ENCODE data around the gene BACH2.
"Not testable (repeated sequence)": the region's sequence is repeated elsewhere in the genome, so short reads cannot be mapped to it uniquely, and the experiment has no call there.

The BACH2 gene

GRCh38 chr6:90119618-90120017 lies 177.0 kb downstream of the BACH2 start:
- DNase-seq, result no peak

GRCh38 chr6:90118581-90118980 lies 178.1 kb downstream of the BACH2 start:
- no peak for DNase-seq

GRCh38 chr6:90118069-90118468 lies 178.6 kb downstream of the BACH2 start:
- DNase-seq, result no peak

- not testable (repeated sequence) for DNase-seq
These were observed 180.5 kb downstream of the BACH2 start for GRCh38 chr6:90116126-90116525.

GRCh38 chr6:90113389-90113788 lies 183.3 kb downstream of the BACH2 start:
- DNase-seq, result no peak

- DNase-seq, result no peak
These were observed 185.3 kb downstream of the BACH2 start for GRCh38 chr6:90111387-90111786.

- no peak for DNase-seq
These were observed 185.7 kb downstream of the BACH2 start for GRCh38 chr6:90110971-90111370.

GRCh38 chr6:90109141-90109540 lies 187.5 kb downstream of the BACH2 start:
- DNase-seq, result no peak

- no peak for DNase-seq
These were observed 188.8 kb downstream of the BACH2 start for GRCh38 chr6:90107771-90108282.

- no peak for DNase-seq
These were observed 189.3 kb downstream of the BACH2 start for GRCh38 chr6:90107371-90107770.

- no peak for DNase-seq
These were observed 190.2 kb downstream of the BACH2 start for GRCh38 chr6:90106449-90106848.

- DNase-seq, result no peak
These were observed 191.0 kb downstream of the BACH2 start for GRCh38 chr6:90105506-90106170.

GRCh38 chr6:90103056-90103800 lies 193.4 kb downstream of the BACH2 start:
- DNase-seq, result no peak

- no peak for DNase-seq
These were observed 195.2 kb downstream of the BACH2 start for GRCh38 chr6:90101403-90101802.

GRCh38 chr6:90100059-90100665 lies 196.5 kb downstream of the BACH2 start:
- no peak for DNase-seq

- DNase-seq, result no peak
These were observed 198.0 kb downstream of the BACH2 start for GRCh38 chr6:90098627-90099026.

- DNase-seq, result no peak
These were observed 198.6 kb downstream of the BACH2 start for GRCh38 chr6:90098001-90098531.

- no peak for DNase-seq
These were observed 199.3 kb downstream of the BACH2 start for GRCh38 chr6:90097356-90097755.

GRCh38 chr6:90096818-90097217 lies 199.8 kb downstream of the BACH2 start:
- no peak for DNase-seq

GRCh38 chr6:90095788-90096187 lies 200.9 kb downstream of the BACH2 start:
- no peak for DNase-seq

GRCh38 chr6:90095145-90095544 lies 201.5 kb downstream of the BACH2 start:
- no peak for DNase-seq

GRCh38 chr6:90093558-90094073 lies 203.0 kb downstream of the BACH2 start:
- no peak for DNase-seq

- DNase-seq, result no peak
These were observed 205.8 kb downstream of the BACH2 start for GRCh38 chr6:90090866-90091265.
